Activated T-helper 2 cell treated with anti-CD3 and anti-CD28 coated beads, Interferon-gamma antibody, Interleukin-2, Interleukin-4, amounts not matched to agents 10 μg/mL and 5 μg/mL and 100 μg/mL, durations not matched to agents 14 hours and 24 hours and 36 hours (primary cell): ENCODE results near the gene NPIPB6. TPM values are rescaled to one million over a fixed set of nuclear protein-coding genes. Genes with fewer than 3 reads are reported as not detected.

Experiments
- DNase-seq: peaks from one replicate; pipeline ENCODE4 v3.0.0; 2021; ENCODE audit warnings: low spot score
- H3K27ac Mint-ChIP-seq: one replicate; pipeline ENCODE4 v1.8.0; 2021; ENCODE audit warnings: mixed read lengths
- H3K27me3 Mint-ChIP-seq: one replicate; pipeline ENCODE4 v1.8.0; 2021; ENCODE audit warnings: low read depth, mixed read lengths
- H3K36me3 Mint-ChIP-seq: one replicate; pipeline ENCODE4 v1.8.0; 2021; ENCODE audit warnings: low read depth, mixed read lengths
- H3K4me1 Mint-ChIP-seq: one replicate; pipeline ENCODE4 v1.8.0; 2021; ENCODE audit warnings: low read depth, mixed read lengths
- H3K4me3 Mint-ChIP-seq: one replicate; pipeline ENCODE4 v1.8.0; 2021; ENCODE audit warnings: low read depth, mild to moderate bottlenecking, moderate library complexity, mixed read lengths
- H3K9me3 Mint-ChIP-seq: one replicate; pipeline ENCODE4 v1.8.0; 2021; ENCODE audit warnings: mixed read lengths
- intact Hi-C: fragments of 100-400 bp; cut with micrococcal nuclease; formaldehyde crosslinking; loops from one replicate; pipeline ENCODE4 v1.15.1; 2023
- total RNA-seq: library from RNA; stranded (reverse); gene quantifications from 2 replicates; pipeline ENCODE4 v1.2.3, GENCODE V29; 2022

NPIPB6 gene
- total RNA-seq, 1 donor from 2014 or later = 2.6 TPM

DNA sequence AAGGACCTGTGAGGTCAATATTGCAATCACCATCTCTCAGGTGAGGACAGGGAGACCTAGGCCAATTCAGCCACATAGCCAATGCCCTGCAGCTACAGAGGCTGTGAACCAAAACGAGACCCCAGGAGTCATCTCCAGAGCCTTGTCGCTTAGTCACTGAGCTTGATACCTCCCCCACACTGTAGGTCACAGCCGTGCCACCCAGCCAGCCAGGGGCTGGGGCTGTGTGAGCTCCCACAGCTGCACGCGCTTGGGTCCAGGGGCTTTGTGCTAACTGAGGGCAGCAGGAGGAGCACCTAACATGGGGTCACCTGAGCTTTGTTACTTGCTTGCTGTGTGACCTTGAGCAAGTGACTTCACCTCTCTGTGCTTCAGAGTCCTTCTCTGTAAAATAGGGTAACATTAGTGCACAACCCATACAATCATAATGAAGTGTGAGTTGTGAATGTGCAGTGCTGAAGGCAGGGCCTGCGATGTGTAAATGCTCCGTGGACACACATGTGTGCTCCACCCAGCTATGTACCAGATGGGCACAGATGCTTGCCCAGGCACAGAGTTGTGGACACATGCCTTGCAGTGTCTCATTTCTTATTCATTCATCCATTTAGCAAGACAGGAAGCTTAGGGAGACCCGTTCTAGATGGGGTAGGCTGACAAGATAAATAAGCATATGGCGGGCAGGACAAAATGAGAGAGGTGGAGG is 45.1 kb downstream of the NPIPB6 start:
- intact Hi-C loops = no loop called here
- Mint-ChIP-seq H3K4me3 (no peak overlapping the region), H3K27ac (no peak overlapping the region), H3K4me1 (peaks cover 4% of the 10 kb centered on the region), H3K36me3 (no peaks in the 10 kb centered on the region), H3K27me3 (no peaks in the 10 kb centered on the region), H3K9me3 (no peaks in the 10 kb centered on the region)
- DNase-seq = no peak

DNA sequence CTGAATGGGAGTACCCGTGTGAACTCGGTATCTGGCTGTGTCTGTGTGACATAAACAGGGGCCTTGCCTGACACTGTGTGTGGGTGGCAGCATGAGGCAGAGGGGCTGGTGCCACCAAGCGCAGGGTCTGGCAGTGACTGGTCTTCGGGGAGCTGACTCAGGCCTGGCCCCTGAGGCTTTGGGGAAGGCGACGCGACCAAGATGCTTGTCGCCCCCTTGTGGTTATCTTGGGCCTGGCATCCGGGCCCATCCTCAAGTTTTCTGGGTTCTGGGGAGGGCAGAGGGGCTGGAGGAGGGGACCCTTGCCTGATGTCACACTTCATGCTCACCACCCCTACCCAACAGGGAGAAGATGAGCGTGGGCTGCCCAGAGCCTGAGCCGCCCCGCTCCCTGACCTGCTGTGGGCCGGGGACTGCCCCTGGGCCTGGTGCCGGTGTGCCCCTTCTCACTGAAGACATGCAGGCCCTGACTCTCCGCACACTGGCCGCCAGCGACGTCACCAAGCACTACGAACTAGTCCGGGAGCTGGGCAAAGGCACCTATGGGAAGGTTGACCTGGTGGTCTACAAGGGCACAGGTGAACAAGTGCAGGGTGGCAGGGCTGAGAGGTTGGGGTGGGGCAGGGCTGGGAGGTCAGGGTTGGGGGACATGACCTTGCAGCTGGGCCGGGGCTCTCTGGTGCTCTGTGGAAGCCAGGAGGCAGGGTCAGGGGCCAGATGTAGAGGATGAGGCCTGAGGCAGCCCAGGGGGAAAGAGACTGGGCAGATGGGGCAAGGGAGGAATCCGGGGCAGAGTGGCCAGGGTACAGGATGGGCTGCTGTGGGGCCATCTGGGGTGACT is 46.0 kb downstream of the NPIPB6 start:
- Mint-ChIP-seq H3K9me3 (no peaks in the 10 kb centered on the region), H3K36me3 (no peaks in the 10 kb centered on the region), H3K27me3 (no peaks in the 10 kb centered on the region), H3K4me3 (no peak overlapping the region), H3K27ac (no peak overlapping the region), H3K4me1 (peaks cover 4% of the 10 kb centered on the region)
- DNase-seq = peak; percentile 56
- intact Hi-C loops = loop anchor here (2.0 kb wide), 1 partner anchor 40 kb away; no protein-coding TSS in a partner anchor

- Mint-ChIP-seq H3K27me3 (no peaks in the 10 kb centered on the region), H3K4me1 (peaks cover 9% of the 10 kb centered on the region), H3K36me3 (no peaks in the 10 kb centered on the region), H3K4me3 (no peak overlapping the region), H3K9me3 (no peaks in the 10 kb centered on the region), H3K27ac (no peak overlapping the region)
- intact Hi-C loops = loop anchor here (2.0 kb wide), 1 partner anchor 39 kb away; no protein-coding TSS in a partner anchor
- DNase-seq = no peak
Observed at GRCh38 chr16:28316054-28316453, 47.3 kb downstream of the NPIPB6 start.

DNA sequence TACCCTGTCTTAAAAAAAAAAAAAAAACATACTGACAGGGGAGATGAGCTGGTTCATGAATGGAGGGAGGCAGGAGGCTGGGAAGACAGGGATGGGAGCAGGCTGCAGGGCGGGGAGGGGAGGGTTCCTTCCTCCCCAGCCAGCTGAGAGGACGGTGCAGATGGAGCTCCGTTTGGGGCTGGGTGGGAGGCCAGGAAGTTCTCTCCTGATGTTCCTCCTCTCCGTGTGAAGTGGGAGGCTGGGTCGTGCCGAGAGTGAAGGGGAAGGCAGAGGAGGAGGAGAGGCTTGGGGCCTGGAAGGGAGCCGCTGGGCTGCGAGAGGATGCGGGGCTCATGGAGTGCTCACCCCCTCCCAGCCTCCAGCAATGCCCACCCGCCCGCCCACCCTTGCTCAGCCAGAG is 49.7 kb downstream of the NPIPB6 start:
- H3K36me3 Mint-ChIP-seq = peaks cover 3% of the 10 kb centered on the region
- intact Hi-C loops = no loop called here
- no peak overlapping the region for H3K4me3 Mint-ChIP-seq
- no peak overlapping the region for H3K27ac Mint-ChIP-seq
- peaks cover 28% of the 10 kb centered on the region for H3K4me1 Mint-ChIP-seq
- no peaks in the 10 kb centered on the region for H3K9me3 Mint-ChIP-seq
- no peak for DNase-seq
- no peaks in the 10 kb centered on the region for H3K27me3 Mint-ChIP-seq

- peaks cover 3% of the 10 kb centered on the region for H3K36me3 Mint-ChIP-seq
- no peaks in the 10 kb centered on the region for H3K9me3 Mint-ChIP-seq
- peaks cover 28% of the 10 kb centered on the region for H3K4me1 Mint-ChIP-seq
- no peak overlapping the region for H3K27ac Mint-ChIP-seq
- no peaks in the 10 kb centered on the region for H3K27me3 Mint-ChIP-seq
- H3K4me3 Mint-ChIP-seq = no peak overlapping the region
- DNase-seq = no peak
- intact Hi-C loops = no loop called here
Observed at GRCh38 chr16:28312327-28312726, 51.0 kb downstream of the NPIPB6 start.

- Mint-ChIP-seq H3K27me3 (no peaks in the 10 kb centered on the region), H3K4me3 (no peak overlapping the region), H3K27ac (no peak overlapping the region), H3K4me1 (peaks cover 26% of the 10 kb centered on the region), H3K36me3 (peaks cover 3% of the 10 kb centered on the region), H3K9me3 (no peaks in the 10 kb centered on the region)
- intact Hi-C loops = no loop called here
- no peak for DNase-seq
Observed at GRCh38 chr16:28311913-28312312, 51.4 kb downstream of the NPIPB6 start.

DNA sequence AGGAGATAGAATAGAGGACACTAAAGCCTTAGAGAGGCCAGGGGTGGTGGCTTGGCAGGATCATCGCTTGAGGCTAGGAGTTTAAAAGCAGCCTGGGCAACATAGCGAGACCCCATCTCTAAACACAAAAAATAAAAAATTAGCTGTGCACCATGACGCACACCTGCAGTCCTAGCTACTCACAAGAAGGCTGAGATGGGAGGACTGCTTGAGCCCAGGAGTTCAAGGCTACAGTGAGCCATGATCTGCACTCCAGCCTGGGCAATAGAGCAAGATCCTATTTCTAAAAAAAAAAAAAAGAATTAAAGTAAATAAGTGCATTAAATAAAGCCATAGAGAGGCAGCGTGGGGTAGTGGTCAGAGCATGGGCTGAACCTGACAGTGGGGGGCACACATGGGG is 51.9 kb downstream of the NPIPB6 start:
- no peak overlapping the region for H3K27ac Mint-ChIP-seq
- intact Hi-C loops = no loop called here
- H3K4me1 Mint-ChIP-seq = peaks cover 24% of the 10 kb centered on the region
- no peak for DNase-seq
- peaks cover 3% of the 10 kb centered on the region for H3K36me3 Mint-ChIP-seq
- H3K27me3 Mint-ChIP-seq = no peaks in the 10 kb centered on the region
- H3K4me3 Mint-ChIP-seq = no peak overlapping the region
- no peaks in the 10 kb centered on the region for H3K9me3 Mint-ChIP-seq

- intact Hi-C loops = no loop called here
- peak overlapping the region; percentile 11 for H3K4me3 Mint-ChIP-seq
Observed at GRCh38 chr16:28310796-28311195, 52.5 kb downstream of the NPIPB6 start.

DNA sequence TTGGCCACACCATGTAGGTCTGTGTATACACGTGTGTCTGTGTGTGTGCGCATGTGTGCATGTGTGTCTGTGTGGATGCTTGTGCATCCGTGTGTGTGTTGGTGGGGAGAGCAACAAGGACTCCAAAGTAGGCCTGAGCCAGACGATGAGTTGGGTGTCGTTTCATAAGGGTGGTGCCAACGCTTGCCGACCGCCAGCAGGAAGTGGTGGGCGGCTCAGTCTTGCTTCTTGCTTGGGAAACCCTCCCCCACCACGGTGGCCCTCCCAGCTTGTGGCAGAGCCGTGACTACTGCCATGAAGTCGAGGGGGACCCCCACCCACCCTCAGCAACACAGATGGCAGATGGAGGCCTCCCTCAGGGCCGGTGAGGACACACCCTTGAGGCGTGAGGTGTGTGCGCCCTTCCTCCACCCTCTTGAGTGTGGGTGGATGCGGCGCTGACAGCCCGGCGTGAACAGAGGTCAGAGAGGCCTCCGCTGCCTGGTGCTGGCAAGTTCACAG is 53.4 kb downstream of the NPIPB6 start:
- H3K4me1 Mint-ChIP-seq = peaks cover 24% of the 10 kb centered on the region
- H3K27me3 Mint-ChIP-seq = no peaks in the 10 kb centered on the region
- intact Hi-C loops = loop anchor here (2.0 kb wide), 1 partner anchor 15 kb away; no protein-coding TSS in a partner anchor
- peak overlapping the region; percentile 54 for H3K27ac Mint-ChIP-seq
- no peaks in the 10 kb centered on the region for H3K9me3 Mint-ChIP-seq
- H3K36me3 Mint-ChIP-seq = peaks cover 3% of the 10 kb centered on the region
- peak overlapping the region; percentile 37 for H3K4me3 Mint-ChIP-seq
- DNase-seq = peak; percentile 69

More at GRCh38 chr16:28310796-28311195, 52.5 kb downstream of the NPIPB6 start:
- H3K36me3 Mint-ChIP-seq = peaks cover 3% of the 10 kb centered on the region
- H3K9me3 Mint-ChIP-seq = no peaks in the 10 kb centered on the region
- peak overlapping the region; percentile 21 for H3K27ac Mint-ChIP-seq
- peaks cover 24% of the 10 kb centered on the region for H3K4me1 Mint-ChIP-seq
- no peak for DNase-seq
- H3K27me3 Mint-ChIP-seq = no peaks in the 10 kb centered on the region

GRCh38 chr16:28308794-28309584 is 54.3 kb downstream of the NPIPB6 start:
- no peak for DNase-seq

DNA sequence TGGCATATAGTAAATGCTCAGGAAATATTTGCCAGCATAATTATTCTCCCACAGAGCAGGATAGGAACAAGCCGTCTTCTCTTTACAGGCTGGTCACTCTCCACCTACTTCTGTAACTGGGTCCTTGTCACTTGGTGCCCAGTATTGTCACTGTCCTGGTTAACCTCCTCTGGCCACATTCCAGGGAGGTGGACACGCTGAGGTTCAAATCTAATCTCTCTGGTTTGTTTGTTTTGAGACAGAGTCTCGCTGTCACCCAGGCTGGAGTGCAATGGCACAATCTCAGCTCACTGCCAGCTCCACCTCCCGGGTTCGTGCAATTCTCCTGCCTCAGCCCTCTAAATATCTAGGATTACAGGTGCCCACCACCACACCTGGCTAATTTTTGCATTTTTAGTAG is 55.4 kb downstream of the NPIPB6 start:
- no peaks in the 10 kb centered on the region for H3K9me3 Mint-ChIP-seq

More at GRCh38 chr16:28308794-28309584, 54.3 kb downstream of the NPIPB6 start:
- H3K4me3 Mint-ChIP-seq = no peak overlapping the region
- H3K4me1 Mint-ChIP-seq = peaks cover 24% of the 10 kb centered on the region
- intact Hi-C loops = loop anchor here (2.0 kb wide), 1 partner anchor 14 kb away; no protein-coding TSS in a partner anchor
- H3K27me3 Mint-ChIP-seq = no peaks in the 10 kb centered on the region
- H3K36me3 Mint-ChIP-seq = peaks cover 3% of the 10 kb centered on the region
- H3K9me3 Mint-ChIP-seq = no peaks in the 10 kb centered on the region
- peak overlapping the region; percentile 63 for H3K27ac Mint-ChIP-seq

DNA sequence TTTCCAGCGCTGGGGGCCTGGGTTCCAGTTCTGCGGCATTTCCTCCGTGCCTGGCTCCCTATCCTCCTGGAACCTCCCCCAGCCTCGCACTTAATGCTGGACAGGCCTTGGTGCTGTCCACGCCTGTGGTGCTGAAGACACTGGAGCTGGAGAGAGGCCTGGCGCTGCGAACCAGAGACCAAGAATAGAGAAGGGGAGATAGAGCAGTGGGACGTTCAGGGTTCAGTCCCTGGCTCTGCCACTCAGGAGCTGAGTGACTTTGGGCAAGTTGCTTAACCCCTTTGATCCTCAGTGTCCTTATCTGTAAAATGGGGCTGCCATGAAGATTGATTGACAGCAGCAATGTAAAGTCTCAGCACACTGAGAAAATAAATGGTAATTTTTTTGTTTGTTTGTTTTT is 59.1 kb downstream of the NPIPB6 start:
- DNase-seq = no peak
- no peaks in the 10 kb centered on the region for H3K9me3 Mint-ChIP-seq
- intact Hi-C loops = loop anchor here (5.0 kb wide), 1 partner anchor 167 kb away; no protein-coding TSS in a partner anchor
- H3K4me3 Mint-ChIP-seq = no peak overlapping the region
- H3K27me3 Mint-ChIP-seq = no peaks in the 10 kb centered on the region
- H3K27ac Mint-ChIP-seq = no peak overlapping the region
- H3K4me1 Mint-ChIP-seq = peaks cover 3% of the 10 kb centered on the region
- peaks cover 3% of the 10 kb centered on the region for H3K36me3 Mint-ChIP-seq

More for the DNA sequence above, 55.4 kb downstream of the NPIPB6 start:
- H3K36me3 Mint-ChIP-seq = peaks cover 3% of the 10 kb centered on the region
- peaks cover 24% of the 10 kb centered on the region for H3K4me1 Mint-ChIP-seq
- intact Hi-C loops = loop anchor here (2.0 kb wide), 1 partner anchor 13 kb away; no protein-coding TSS in a partner anchor
- no peak overlapping the region for H3K27ac Mint-ChIP-seq
- DNase-seq = no peak
- H3K27me3 Mint-ChIP-seq = no peaks in the 10 kb centered on the region
- H3K4me3 Mint-ChIP-seq = no peak overlapping the region
